ENCODE data around the gene BBS9.

The BBS9 gene

GRCh38 chr7:33646166-33646565 is 516.8 kb downstream of the BBS9 start:
- no peak for DNase-seq (ENCODE audit: low read depth in 2 of 2)

- no peak for DNase-seq (ENCODE audit: low read depth in 2 of 2)
Measured at GRCh38 chr7:33646891-33647391, 517.6 kb downstream of the BBS9 start.

- no peak for DNase-seq (ENCODE audit: low read depth in 2 of 2)
Measured at GRCh38 chr7:33649476-33650441, 520.4 kb downstream of the BBS9 start.

- DNase-seq (ENCODE audit: low read depth in 2 of 2), result peak; percentile 55 to 62
Measured at GRCh38 chr7:33650828-33651227, 521.5 kb downstream of the BBS9 start.

- no peak for DNase-seq (ENCODE audit: low read depth in 2 of 2)
Measured at GRCh38 chr7:33651998-33652515, 522.7 kb downstream of the BBS9 start.

GRCh38 chr7:33654676-33655075 is 525.3 kb downstream of the BBS9 start:
- DNase-seq (ENCODE audit: low read depth in 2 of 2), result no peak

All from fibroblast of skin of left biceps (primary cell).